ENCODE measurements around the gene COL26A1. TPM values are rescaled to one million over a fixed set of nuclear protein-coding genes. Genes with fewer than 3 reads are reported as not detected.

Gene COL26A1
- total RNA-seq, 6 experiments from 2014 or later = not detected

GRCh38 chr7:101399759-101400158, 37.1 kb downstream of the COL26A1 start:
- H3K27ac Mint-ChIP-seq = no peak overlapping the region
- TF ChIP-seq CTCF (IDR thresholded peaks at IDR 0.05) = no peak

GRCh38 chr7:101400751-101401150, 38.1 kb downstream of the COL26A1 start:
- H3K27me3 Mint-ChIP-seq (ENCODE audit: insufficient read depth) = peaks cover 32% of the 10 kb centered on the region
- TF ChIP-seq CTCF (IDR thresholded peaks at IDR 0.05) = no peak
- H3K9me3 Mint-ChIP-seq = no peaks in the 10 kb centered on the region
- H3K36me3 Mint-ChIP-seq (ENCODE audit: low read depth) = no peaks in the 10 kb centered on the region
- H3K27ac Mint-ChIP-seq = no peak overlapping the region
- no peak overlapping the region for H3K4me3 Mint-ChIP-seq
- H3K4me1 Mint-ChIP-seq (ENCODE audit: low read depth) = peaks cover 30% of the 10 kb centered on the region
- DNase-seq = no peak

More at GRCh38 chr7:101399759-101400158, 37.1 kb downstream of the COL26A1 start:
- H3K4me3 Mint-ChIP-seq = no peak overlapping the region; the same call in 1 of the 2 replicates
- no peaks in the 10 kb centered on the region for H3K9me3 Mint-ChIP-seq
- H3K36me3 Mint-ChIP-seq (ENCODE audit: low read depth) = no peaks in the 10 kb centered on the region
- DNase-seq = peak; percentile 12
- peaks cover 30% of the 10 kb centered on the region for H3K4me1 Mint-ChIP-seq (ENCODE audit: low read depth)
- H3K27me3 Mint-ChIP-seq (ENCODE audit: insufficient read depth) = peaks cover 29% of the 10 kb centered on the region

GRCh38 chr7:101401390-101402080, 38.9 kb downstream of the COL26A1 start:
- DNase-seq = no peak
- Mint-ChIP-seq H3K4me3 (peak overlapping the region; percentile 44; the same call in 1 of the 2 replicates), H3K9me3 (no peaks in the 10 kb centered on the region), H3K4me1 (ENCODE audit: low read depth) (peaks cover 30% of the 10 kb centered on the region), H3K27ac (no peak overlapping the region), H3K27me3 (ENCODE audit: insufficient read depth) (peaks cover 32% of the 10 kb centered on the region), H3K36me3 (ENCODE audit: low read depth) (no peaks in the 10 kb centered on the region)
- no peak for TF ChIP-seq CTCF (IDR thresholded peaks at IDR 0.05)

GRCh38 chr7:101402081-101402779, 39.6 kb downstream of the COL26A1 start:
- peaks cover 30% of the 10 kb centered on the region for H3K4me1 Mint-ChIP-seq (ENCODE audit: low read depth)
- peaks cover 32% of the 10 kb centered on the region for H3K27me3 Mint-ChIP-seq (ENCODE audit: insufficient read depth)
- no peak overlapping the region for H3K27ac Mint-ChIP-seq
- peak overlapping the region; percentile 44; the same call in 1 of the 2 replicates for H3K4me3 Mint-ChIP-seq
- no peaks in the 10 kb centered on the region for H3K9me3 Mint-ChIP-seq
- H3K36me3 Mint-ChIP-seq (ENCODE audit: low read depth) = no peaks in the 10 kb centered on the region
- no peak for TF ChIP-seq CTCF (IDR thresholded peaks at IDR 0.05)
- peak; percentile 64 for DNase-seq

- H3K27ac Mint-ChIP-seq = no peak overlapping the region
- H3K27me3 Mint-ChIP-seq (ENCODE audit: insufficient read depth) = peaks cover 31% of the 10 kb centered on the region
- no peaks in the 10 kb centered on the region for H3K36me3 Mint-ChIP-seq (ENCODE audit: low read depth)
- no peaks in the 10 kb centered on the region for H3K9me3 Mint-ChIP-seq
- TF ChIP-seq CTCF (IDR thresholded peaks at IDR 0.05) = no peak
- no peak overlapping the region; the same call in 1 of the 2 replicates for H3K4me3 Mint-ChIP-seq
- H3K4me1 Mint-ChIP-seq (ENCODE audit: low read depth) = peaks cover 30% of the 10 kb centered on the region
- no peak for DNase-seq
Observed at GRCh38 chr7:101402835-101403234, 40.2 kb downstream of the COL26A1 start.

Measured in HFFc6 (cell line).